ENCODE results near the gene ORC1.
"Not testable (repeated sequence)": the region's sequence is repeated elsewhere in the genome, so short reads cannot be mapped to it uniquely, and the experiment has no call there.

ORC1 gene

DNA sequence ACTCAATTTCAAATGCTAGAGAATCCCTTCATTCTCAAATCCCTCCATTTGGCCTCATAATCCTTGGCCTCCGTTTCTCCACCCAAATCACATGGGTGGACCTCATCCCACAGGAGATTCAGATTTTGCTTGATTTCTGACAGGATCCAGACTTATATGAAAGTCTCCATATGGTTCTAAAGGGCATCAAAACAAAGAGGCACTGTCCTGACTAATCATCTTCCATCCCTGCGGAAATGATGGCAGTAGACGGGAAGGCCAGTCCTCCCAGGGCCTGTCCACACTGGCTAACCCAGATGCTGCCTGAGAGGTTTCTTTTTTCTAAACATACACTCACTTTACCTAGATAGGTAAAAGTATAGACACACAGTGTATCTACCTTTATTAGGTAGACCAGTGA is 18.8 kb downstream of the ORC1 start:
- no peak for DNase-seq

DNA sequence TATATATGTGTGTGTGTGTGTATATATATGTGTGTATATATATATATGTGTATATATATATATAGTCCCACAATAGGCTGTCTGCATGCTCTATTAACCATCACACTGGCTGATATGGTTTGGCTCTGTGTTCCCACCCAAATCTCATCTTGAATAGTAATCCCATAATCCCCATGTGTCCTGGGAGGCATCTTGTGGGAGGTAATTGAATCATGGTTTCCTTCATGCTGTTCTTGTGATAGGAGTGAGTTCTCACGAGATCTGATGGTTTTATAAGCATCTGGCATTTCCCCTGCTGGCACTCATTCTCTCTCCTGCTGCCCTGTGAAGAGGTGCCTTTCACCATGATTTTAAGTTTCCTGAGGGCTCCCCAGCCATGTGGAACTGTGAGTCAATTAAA is 34.4 kb downstream of the ORC1 start:
- not testable (repeated sequence) for DNase-seq

DNA sequence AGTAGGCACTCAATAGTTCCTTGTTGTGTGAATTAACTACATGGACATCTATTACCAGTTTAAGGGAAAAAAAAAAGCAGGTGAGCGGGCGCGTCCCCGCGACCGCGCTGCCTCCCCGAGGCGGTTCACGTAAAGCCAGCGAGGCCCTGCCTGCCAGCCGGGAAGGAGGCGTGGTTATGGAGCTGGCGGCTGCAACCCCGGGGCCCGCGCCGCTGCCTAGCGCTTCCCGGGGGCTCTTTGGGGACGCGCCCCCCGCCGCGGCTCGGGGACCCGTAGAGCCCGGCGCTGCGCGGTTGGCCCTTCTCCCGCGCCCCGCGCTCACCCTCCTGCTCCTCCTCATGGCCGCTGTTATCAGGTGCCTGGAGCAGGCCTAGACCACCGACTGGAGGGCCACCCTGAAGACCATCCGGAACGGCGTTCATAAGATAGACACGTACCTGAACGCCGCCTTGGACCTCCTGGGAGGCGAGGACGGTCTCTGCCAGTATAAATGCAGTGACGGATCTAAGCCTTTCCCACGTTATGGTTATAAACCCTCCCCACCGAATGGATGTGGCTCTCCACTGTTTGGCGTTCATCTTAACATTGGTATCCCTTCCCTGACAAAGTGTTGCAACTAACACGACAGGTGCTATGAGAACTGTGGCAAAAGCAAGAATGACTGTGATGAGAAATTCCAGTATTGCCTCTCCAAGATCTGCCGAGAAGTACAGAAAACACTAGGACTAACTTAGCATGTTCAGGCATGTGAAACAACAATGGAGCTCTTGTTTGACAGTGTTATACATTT is 35.6 kb downstream of the ORC1 start:
- peak; percentile 27 to 31 for DNase-seq

DNA sequence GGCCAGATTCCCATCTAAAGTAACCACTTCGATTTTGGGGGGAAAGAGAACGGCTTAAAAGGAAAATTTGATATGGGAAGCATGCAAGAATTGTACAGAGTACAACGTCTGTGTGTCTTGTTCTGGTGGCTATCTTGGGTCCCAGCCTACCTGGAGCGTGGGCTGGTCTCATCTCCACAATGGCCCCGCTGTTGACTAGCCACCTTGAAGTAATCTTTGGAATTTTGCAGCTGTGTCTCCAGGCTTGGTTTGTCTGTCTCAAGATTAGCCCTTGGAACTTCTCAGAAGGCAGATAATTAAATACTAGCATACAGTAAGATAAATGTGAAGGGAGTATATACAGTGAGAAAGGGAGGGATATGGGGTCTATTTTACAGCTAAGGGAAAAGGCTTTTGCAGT is 37.0 kb downstream of the ORC1 start:
- no peak for DNase-seq

DNA sequence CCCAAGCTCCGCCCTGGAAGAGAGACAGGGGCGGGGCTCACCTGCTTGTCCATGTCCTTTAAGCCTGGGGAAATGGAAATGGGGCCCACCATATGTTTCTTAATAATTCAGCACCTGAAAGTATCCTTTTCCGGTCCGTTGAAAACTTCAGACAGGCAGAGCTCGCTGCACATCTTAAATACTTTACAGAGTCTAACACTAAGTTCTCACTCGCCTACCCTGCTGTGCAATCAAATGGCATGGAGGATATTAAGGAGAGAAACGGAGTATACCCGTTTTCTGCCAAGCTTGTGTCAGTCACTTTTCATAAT is 37.8 kb downstream of the ORC1 start:
- DNase-seq, result no peak

DNA sequence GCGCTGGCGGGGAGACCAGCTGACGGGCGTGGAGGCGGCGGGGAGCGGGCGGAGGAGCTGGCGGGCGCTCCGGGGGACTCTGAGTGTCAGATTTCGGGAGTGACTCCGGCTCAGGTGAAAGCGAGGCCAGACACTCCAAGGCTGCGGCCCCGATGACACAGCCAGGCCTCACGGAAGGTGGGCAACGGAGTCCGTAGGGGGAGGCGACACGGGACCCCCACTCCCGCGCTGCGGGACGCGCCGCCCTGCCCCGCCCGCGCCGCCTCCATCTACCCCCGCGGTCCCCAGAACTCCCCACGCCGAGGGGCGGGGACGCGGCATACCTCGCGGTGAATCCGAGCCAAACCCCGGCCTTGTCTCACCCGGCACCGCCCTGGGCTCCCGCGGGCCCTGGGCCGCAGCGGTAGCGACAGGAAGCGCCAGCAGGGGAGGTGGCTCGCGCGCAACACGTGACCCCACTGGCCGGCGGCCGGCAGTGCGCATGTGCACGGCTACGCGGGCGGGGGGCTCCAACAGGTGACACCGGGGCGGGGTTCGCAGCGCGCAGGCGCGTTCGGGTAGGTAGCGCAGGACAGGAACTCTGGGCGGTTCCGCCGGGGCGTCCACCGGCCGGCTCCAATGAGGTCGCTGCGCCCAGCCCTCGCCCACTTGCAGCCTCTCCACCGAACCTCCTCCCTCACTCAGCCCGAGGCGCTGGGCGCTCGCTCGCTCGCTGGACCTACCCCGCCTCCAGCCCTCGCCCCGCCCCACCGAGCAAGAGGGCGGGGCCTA is 38.3 kb downstream of the ORC1 start, which contains the start of gene CC2D1B:
Gene CC2D1B (minus strand): TSS at position 460 of the 771 bp plus-strand sequence. CDS start 1,585 bp downstream, outside the sequence.
- peak; percentile 79 to 93 for DNase-seq

DNA sequence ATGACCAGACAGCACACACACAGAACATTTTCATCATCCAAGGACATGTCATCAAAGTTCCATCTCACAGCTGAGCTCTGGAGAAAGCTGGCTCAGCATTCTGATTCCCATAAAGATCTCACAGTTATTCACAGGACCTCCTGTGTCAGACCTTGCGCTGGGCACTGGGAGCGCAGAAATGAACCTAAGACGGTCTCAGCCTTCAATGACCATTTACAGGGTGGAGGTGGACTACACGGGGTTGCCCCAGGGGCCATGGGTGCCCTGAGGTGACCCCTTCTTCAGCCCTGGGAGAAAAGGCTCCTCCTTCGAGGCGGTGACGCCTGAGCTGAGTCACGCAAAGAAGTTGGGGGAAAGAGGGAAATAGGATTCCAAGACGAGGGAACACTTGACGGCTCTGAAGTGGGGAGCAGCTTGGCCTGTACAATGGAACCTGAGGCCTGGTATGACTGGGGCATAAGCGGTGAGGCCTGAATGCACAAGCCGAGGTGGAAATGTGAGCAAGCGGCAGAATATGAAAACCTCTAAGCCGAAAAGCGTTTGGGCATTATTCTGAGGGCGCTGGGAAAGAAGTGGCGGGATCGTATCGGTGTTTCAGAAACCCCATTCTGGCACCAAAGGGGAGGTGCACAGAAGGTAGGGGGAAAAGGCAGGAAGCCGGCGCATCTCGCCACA is 39.0 kb downstream of the ORC1 start:
- DNase-seq, result peak; percentile 39 to 43

DNA sequence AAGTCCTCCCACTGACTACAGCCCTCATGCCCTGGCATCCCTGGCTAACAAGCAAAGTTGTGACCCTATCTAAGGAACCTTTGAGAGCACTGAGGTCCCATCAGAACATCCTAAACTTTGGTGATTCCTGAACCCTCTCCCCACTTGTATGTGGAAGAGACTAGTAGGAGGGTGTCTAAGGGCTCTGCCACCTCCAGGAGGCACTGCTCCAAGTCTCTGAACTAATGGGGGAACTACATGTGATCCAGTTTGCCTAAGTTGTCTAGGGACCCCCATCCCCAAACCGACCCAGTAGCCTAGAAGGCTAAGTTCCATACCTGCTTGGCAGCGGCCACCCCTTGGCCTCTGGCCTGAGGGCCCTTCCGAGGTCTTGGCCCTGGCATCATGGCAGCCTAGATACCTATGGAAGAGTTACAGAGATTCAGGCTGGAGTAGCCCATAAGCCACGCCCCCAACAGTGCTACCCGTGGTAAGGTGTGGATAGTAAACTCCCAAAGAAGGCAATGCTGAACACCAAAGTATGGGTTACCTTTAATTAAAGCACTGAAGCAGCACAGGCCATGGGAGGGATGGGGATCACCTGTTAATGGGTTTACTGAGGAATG is 39.9 kb downstream of the ORC1 start:
- DNase-seq, result no peak

DNA sequence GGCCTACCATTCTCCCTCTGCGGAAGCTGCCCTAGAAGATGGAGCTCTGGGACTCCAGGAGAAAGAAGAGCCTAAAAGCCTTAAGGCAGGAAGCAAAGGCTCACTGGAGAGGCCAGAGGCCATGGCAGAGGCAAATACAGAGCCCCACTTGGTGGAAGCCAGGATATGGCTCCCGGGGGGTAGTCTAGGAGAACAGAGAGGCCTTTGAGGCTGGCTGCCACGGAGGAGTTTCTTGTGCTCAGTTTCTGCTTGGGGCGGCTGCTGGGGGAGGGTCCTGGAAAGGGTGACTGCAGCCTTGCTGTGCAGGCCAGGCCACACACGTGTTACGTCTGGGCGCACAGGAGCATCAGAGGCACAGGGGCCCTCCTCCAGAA is 43.6 kb downstream of the ORC1 start:
- no peak for DNase-seq

DNA sequence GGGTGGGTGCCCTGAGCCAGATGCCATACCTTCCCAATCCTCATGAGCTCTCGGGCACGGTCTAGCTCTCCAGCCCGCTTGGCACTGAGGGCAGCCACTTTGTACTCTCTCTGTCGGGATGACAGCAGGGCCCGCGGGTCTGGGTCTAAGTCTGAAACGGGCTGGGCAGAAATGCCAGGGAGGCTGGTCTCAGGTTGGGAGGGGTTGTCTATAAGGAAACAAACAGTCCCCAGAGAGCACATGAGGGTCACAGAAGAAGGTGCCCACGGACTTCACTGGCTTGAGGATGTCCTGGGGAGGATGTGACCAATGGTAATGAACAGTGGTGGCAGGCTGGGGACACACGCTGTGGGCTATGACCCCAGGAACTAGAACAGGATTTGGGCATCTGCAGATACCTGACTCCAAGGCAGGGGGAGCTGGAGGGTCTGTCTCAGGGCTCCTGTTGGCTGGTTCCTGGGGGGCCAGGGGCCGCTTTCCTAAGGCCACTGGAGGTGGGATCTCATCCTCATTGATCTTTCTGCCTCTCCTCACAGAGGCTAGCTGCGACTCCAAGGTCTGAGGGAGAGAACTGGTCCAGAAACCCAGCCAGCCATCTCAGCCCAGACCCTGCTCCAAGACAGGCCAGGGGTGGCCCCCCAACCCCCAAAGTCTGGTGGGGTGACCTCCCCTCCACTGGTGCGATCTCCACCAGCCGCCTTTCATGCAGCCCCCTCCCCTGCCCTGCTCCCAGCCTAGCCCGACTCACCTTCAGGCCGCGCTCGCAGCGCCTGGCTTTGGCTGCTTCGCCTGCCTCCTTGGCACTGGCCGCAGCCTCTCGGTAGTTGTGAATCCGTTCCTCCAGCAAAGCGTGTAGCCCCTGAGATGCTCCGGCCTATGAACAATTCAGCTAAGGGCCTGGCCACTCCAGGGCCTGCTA is 44.3 kb downstream of the ORC1 start:
- DNase-seq, result no peak

DNA sequence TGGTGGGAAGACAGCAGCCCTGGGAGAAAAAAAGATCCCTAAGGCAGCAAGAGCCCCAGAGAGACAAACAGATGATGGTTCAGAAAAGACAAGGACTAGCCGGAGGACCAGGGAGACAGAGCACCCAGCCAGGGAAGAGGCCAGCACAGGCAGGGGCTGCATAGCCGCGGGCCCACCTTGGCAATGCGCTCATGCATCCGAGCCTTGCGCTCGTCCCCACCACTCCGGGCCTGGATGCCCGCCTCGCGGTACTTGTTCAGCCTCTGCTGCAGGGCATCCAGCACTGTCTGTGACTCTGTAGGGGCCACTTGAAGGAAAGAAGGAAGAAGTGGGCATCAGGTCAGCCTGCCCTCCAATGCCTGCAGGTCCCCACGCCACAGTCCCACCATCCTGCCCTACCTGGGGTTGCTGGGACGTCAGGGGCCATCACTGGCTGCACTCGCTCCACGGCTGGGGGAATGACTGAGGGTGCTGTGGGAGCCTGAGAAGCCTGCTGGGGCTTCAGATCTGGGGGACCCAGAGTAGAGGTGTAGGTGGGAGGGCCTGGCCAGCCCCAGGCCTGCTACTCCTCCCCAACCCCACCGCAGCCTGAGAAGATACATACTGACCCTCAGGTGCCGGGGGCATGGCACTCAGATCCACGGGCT is 45.2 kb downstream of the ORC1 start:
- no peak for DNase-seq

DNA sequence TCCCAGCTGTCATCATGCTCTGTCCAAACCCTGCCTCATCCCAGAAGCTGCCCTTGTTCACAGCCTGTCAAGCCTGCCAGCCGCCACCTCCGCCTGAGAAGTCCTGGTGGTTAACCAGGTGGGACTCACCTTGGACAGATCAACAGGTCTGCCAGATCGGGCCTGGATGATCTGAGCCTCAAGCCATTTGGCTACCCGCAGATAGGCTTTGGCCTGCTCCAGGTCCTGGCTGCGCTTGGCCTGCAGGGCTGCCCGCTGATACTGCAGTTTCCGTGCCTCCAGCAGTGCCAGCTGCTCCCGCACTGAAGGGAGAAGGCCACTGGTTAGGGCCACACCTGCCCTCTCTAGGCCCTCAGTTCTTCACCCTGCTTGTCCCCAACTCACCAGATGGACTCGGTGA is 46.8 kb downstream of the ORC1 start:
- DNase-seq, result no peak

DNA sequence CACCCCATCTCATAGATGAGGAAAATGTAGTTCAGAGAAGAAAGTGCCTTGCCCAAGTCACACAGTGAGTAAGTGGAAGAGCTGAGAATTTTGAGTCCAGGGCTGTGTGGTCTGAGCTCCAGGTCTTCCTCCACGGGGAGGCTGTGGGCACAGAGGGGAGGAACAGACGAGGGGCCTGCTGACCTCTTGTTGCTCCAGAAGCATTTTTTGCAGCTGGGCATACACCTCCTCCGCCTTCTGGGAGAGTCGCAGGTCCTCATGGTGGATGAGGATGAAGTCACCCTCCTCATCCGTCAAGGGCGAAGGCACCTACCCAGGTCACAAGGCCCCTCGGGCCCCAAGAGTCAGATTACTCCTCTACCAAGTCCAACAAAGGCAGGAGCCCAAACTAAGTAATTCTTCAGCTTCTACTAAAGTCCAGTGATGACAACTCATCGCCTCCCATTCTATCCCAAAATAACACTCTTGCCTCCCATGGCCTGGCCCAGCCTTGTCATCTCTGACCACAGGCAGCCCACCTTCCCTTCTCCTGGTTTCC is 47.3 kb downstream of the ORC1 start:
- DNase-seq, result no peak

DNA sequence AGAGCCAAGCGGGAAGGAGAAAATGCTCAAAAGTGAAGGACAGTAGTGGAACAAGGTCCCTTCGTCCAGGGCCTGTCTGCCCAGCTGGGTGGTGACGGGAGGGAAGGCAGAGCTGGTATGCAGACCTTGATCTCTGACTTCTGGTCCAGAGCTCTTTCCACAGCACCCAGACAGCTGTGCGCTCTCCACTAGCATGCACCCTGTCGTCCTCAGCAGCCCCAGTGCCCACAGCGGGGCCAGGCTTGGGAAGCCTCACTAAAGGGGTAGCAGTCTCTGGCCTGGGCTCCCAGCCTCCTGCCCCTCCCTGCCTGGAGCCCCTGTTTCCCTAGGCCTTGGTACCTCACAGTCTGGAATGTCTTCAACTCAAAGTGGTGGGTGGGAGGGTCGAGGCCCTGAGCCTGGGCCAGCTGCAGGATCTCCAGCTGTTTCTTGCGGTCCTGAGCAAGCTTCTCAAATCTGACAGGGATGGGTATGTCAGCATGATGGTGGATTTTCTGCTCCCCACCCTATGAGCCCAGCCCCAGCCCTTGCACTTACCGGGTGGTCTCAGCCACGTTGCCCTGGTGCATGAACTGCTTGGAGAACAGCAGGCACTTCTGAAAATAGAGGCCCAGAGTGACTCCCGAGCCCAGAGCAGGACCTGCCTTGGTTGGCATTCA is 48.2 kb downstream of the ORC1 start:
- no peak for DNase-seq

DNA sequence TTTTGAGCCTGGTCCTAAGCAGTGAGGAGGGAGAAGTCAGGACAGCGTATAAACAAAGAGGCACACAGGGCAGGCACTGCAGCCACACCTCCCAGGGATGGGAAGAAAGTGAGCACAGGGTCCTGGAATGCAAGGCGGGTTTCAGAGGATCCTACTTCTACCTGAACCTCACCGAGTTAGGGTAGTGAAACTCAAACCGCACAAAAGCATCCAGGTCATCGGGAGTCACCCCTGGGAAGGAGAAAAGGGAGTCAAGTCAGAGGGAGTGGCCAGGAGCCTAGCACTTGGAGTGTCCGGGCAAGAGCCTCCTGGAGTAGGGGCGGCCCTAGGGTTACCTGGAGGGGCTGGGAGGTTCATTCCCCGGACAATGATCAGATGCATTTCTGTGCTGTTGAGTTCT is 48.8 kb downstream of the ORC1 start:
- no peak for DNase-seq

DNA sequence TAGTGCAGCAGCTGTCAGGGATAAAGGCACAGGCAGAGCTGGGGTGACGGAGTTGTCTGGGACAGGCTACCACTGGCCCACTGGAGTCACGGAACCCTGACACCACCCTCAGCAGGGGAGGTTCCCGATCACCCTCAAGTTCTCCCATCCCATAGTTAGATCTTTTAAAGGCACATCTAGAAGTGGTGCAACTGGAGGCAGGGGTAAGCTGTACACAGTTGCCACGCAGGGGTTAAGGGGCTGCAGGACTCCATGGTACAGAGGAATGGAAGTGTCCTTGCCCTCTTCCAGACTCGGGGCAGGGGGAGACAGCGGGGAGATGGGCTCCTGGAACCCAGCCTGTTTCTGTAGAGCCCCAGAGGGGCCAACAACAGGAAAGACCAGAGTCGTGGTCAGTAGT is 51.5 kb downstream of the ORC1 start:
- no peak for DNase-seq

DNA sequence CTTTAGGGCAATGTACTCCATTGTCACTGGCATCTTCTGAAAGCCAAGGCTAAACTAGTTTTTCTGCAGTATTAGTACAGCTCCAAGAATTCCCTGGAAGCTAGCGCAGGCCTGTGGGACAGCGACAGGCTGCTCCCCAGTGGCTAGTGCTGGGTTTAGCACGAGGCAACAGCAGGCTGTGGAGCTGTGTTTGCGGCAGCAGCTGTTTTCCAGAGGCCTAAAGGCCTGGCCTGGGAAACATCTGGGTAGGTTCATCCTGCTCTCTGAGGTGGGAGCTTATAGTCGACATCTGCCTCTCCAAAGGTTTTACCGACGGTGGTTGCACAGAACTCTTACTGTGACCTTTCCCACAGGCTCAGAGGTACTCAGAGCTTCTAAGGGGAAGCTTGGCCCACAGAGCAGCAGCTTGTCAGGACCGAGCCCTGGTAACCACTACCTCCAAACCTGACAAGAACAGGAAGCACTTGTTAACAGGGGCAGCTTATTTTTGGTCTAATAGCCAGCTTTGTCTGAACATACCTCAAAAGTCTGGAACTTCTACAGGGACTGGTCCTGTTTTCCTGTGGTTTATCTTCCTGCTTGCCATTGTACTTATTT is 55.4 kb downstream of the ORC1 start:
- peak; percentile 29 to 37 for DNase-seq

DNA sequence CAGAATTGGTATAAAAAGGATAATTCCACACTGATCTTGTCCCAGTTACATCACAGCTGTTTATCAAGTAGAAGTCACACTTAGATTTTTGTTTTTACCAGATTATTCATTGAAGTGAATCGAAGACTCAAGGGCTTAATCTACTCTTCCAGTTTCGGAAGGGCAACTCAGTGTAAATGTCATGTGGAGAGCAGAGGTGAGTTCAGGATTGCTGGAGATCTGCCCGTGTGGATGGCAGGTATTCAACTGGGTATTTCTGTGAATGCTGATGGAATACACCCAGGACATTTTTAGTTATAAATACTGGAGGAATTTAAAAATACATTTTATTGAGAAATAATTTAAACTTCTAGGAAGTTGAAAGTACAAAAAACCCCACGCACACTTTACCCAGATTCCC is 57.6 kb downstream of the ORC1 start:
- no peak for DNase-seq

DNA sequence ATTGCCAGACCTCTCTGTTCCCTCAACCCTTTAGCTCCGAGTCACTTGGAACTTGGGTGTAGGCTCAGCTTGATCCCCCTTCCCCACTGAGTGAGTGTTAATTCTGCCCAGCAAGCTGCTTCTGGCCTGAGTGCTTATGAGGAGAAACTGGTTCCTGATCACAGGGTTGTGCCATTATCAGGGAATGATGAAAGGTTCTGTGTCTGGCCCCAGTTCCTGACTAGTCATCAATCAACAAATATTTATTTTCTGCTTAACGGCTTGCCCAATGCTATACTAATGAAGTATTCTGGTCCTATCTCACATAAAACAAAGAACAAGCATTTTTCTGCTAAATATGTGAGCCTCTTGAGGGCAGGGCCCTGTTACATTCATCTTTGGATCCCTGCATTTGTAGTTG is 59.0 kb downstream of the ORC1 start:
- no peak for DNase-seq

DNA sequence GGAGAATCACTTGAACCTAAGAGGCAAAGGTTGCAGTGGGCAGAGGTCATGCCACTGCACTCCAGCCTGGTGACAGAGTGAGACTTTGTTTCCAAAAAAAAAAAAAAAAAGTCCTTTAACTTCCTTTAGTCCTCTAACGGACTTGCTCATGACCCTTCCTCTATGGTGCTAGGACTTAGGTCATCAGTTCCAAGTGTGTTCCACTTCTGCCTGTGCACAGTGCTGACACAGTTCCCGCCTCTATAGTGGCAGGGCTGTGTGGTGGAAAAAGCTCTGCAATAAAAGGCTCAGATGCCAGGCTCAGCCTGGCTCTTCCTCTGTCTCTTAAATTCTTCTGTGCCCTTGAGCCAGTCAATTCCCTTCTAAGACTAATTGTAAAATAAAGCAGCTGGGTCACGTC is 60.2 kb downstream of the ORC1 start:
- no peak for DNase-seq
